ENCODE measurements around the gene PRKG2.

The PRKG2 gene

DNA sequence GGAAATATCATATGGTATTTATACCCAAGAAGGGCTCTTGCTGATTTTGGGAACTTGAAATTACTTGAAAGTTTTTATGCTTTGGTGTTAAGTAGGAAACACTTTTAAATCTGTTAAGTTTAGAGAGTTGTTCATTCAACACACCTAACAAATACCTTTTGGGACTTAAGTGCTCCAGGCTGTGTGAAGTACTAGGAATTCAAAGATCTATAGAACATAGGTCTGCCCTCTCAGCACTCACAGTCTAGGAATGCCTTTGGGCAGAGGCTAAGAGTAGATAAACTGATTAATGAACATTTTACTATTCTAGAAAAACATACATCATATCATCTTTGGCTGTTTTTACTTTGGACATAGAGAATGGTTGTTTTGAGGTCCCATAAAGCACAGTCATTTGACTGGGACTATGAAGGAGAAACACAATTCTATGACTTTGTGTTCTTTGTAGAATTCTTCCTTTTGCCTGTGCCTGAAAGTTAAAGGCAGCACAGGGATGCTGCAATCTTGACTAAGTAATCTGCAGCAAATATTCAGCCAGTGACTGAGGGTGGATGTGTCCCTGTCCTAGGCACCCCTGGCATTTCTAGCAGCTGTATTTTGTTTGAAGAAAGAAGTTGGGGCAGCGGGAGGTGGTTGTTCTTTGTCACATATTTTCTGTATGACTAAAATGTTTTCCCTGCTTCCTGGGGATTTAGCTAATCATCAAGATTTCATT is 176.2 kb downstream of the PRKG2 start:
- DNase-seq (ENCODE audit: low read depth, low spot score), result no peak
